Spleen (tissue), 11 donors: ENCODE measurements around the gene WNT6. TPM values are rescaled to one million over a fixed set of nuclear protein-coding genes. Genes with fewer than 3 reads are reported as not detected.
A peak's percentile ranks its signal among the peaks of the same experiment; 100 is the strongest.

Experiments used
- DNase-seq: peaks from one replicate; pipeline ENCODE4 v3.0.0-alpha.2; 2020
- H3K27ac ChIP-seq, 8 donors: fragments of 200-600 bp; sonication (generic) in 7 of 8; 1 replicate in 4 of 8; 2 replicates in 4 of 8; pipeline versions ENCODE4 v1.5.0 to v1.8.0; 2016 to 2021; ENCODE audit warnings: inconsistent platforms in 4 of 8, mild to moderate bottlenecking in 4 of 8, moderate library complexity in 1 of 8
- H3K27me3 ChIP-seq, 7 donors: fragments of 200-600 bp; sonication (generic) in 6 of 7; replicated peaks in 1 of 7; 1 replicate in 4 of 7; 2 replicates in 3 of 7; pipeline versions ENCODE4 v1.5.0 to v1.8.0; 2016 to 2021; ENCODE audit warnings: inconsistent platforms in 3 of 7, mild to moderate bottlenecking in 1 of 7
- H3K36me3 ChIP-seq, 6 donors: fragments of 200-600 bp; sonication (generic) in 5 of 6; 1 replicate in 4 of 6; 2 replicates in 2 of 6; pipeline versions ENCODE4 v1.5.0 to v1.8.0; 2016 to 2021; ENCODE audit warnings: inconsistent platforms in 2 of 6
- H3K4me1 ChIP-seq, 6 donors: fragments of 200-600 bp; sonication (generic) in 5 of 6; 1 replicate in 3 of 6; 2 replicates in 3 of 6; pipeline versions ENCODE4 v1.5.0 to v1.8.0; 2016 to 2021; ENCODE audit warnings: inconsistent platforms in 3 of 6
- H3K4me3 ChIP-seq, 8 donors: fragments of 200-600 bp; sonication (generic) in 7 of 8; 1 replicate in 4 of 8; 2 replicates in 4 of 8; pipeline versions ENCODE4 v1.5.0 to v1.8.0; 2016 to 2021; ENCODE audit warnings: inconsistent platforms in 4 of 8, mild to moderate bottlenecking in 4 of 8, moderate library complexity in 2 of 8
- H3K9me3 ChIP-seq, 8 donors: fragments of 200-600 bp; sonication (generic) in 7 of 8; 1 replicate in 4 of 8; 2 replicates in 4 of 8; pipeline versions ENCODE4 v1.5.0 to v1.8.0; 2016 to 2021; ENCODE audit warnings: inconsistent platforms in 4 of 8
- CTCF ChIP-seq, 11 experiments: fragments of 200-600 bp in 7 of 11; fragments of 450-650 bp in 4 of 11; sonication (generic) in 4 of 11; IDR thresholded peaks in 8 of 11; conservative IDR thresholded peaks in 3 of 11; 1 replicate in 7 of 11; 2 replicates in 4 of 11; pipeline versions ENCODE4 v1.4.0 to v1.8.0; 2016 to 2021; ENCODE audit warnings: antibody characterized with exemption in 11 of 11, inconsistent platforms in 4 of 11, mild to moderate bottlenecking in 1 of 11
- POLR2A ChIP-seq, 3 donors: fragments of 450-650 bp; IDR thresholded peaks; one replicate each; pipeline ENCODE4 v1.5.1; 2017; ENCODE audit warnings: antibody characterized with exemption in 3 of 3, mild to moderate bottlenecking in 1 of 3
- POLR2AphosphoS5 ChIP-seq, 3 donors: sonication (generic); formaldehyde crosslinking; IDR thresholded peaks; one replicate each; pipeline ENCODE4 v1.5.1; 2017; ENCODE audit warnings: antibody characterized with exemption in 3 of 3
- WGBS, 5 donors: extraction: QIAGEN DNeasy Blood & Tissue Kit in 3 of 5; methylation state at CpG; one replicate each; pipeline versions ENCODE4 v1.1.5 to v1.1.7; 2013 to 2018; 5-methylcytosine and 5-hydroxymethylcytosine counted together
- intact Hi-C: fragments of 100-400 bp; cut with DNase I; formaldehyde crosslinking; loops from one replicate; pipeline ENCODE4 v1.15.0; 2023; ENCODE audit warnings: low total_unique reads
- polyA plus RNA-seq, 3 donors: library from polyadenylated mRNA; stranded (reverse); fragments of 200-250 nt; gene quantifications; one replicate each; pipeline ENCODE4 v1.2.1, GENCODE V29; 2013
- total RNA-seq, 7 donors: library from RNA; depleted of rRNA in 3 of 7; stranded (reverse); fragments of >200 nt in 3 of 7; fragmentation: NEBNext Ultra II Directional in 4 of 7; extraction: Animal tissue kit (Norgen Biotek cat#: 25700) in 4 of 7; gene quantifications; one replicate each; pipeline versions ENCODE4 v1.1.0 to v1.2.1, GENCODE V29; 2016 to 2021
- donor health status: healthy with polysubstance abuse.
- donor health status: DM: no; HTN: no; CAD: no; lungs with moderate emphysema.
- donor health status: DM: no; HTN: no; CAD: no.
- donor health status: Bipolar disorder and iron deficiency.
- donor health status: healthy.
- donor health status: DM: no; HTN: no; CAD: no.
- donor health status: DM: yes; HTN: yes; CAD: no.

WNT6 gene
- total and polyA plus RNA-seq, 10 donors = 1.1 to 10.9 (median 6.7) TPM

- 37 to 71% (median 61%) methylated on average over 3 of the region's 3 CpGs for WGBS, 5 donors
- H3K27me3 ChIP-seq = peaks cover 0 to 81% (median 0%) of the 10 kb centered on the region in 7 donors
- peak; percentile 44 for DNase-seq
- intact Hi-C loops = no loop called here
- H3K4me1 ChIP-seq = no peaks in the 10 kb centered on the region
- H3K4me3 ChIP-seq = no peak overlapping the region
- peak overlapping the region in 2 of 8 donors; percentile 22 to 60 for H3K27ac ChIP-seq
- TF ChIP-seq POLR2AphosphoS5 (IDR thresholded peaks at IDR 0.05) (no peak), POLR2A (IDR thresholded peaks at IDR 0.05) (no peak), CTCF (IDR thresholded peaks at IDR 0.05 in 8 of 11, conservative IDR thresholded peaks at IDR 0.05 in 3 of 11) (no peak)
- no peaks in the 10 kb centered on the region for H3K36me3 ChIP-seq
- peaks cover 0 to 8% (median 6%) of the 10 kb centered on the region in 8 donors for H3K9me3 ChIP-seq
Measured at GRCh38 chr2:218832520-218832919, 27.1 kb upstream of the WNT6 start.

- TF ChIP-seq CTCF (IDR thresholded peaks at IDR 0.05 in 8 of 11, conservative IDR thresholded peaks at IDR 0.05 in 3 of 11) (no peak), POLR2A (IDR thresholded peaks at IDR 0.05) (no peak), POLR2AphosphoS5 (IDR thresholded peaks at IDR 0.05) (no peak)
- no peak overlapping the region for H3K4me3 ChIP-seq
- H3K27ac ChIP-seq = peak overlapping the region in 2 of 8 donors; percentile 22 to 60
- intact Hi-C loops = no loop called here
- no peaks in the 10 kb centered on the region for H3K36me3 ChIP-seq
- H3K4me1 ChIP-seq = no peaks in the 10 kb centered on the region
- DNase-seq = no peak
- H3K9me3 ChIP-seq = peaks cover 0 to 14% (median 11%) of the 10 kb centered on the region in 8 donors
- WGBS, 5 donors = 74 to 91% (median 84%) methylated on average over 4 of the region's 4 CpGs
- peaks cover 0 to 75% (median 0%) of the 10 kb centered on the region in 7 donors for H3K27me3 ChIP-seq
Measured at GRCh38 chr2:218833023-218833609, 26.5 kb upstream of the WNT6 start.

GRCh38 chr2:218834685-218835084, 24.9 kb upstream of the WNT6 start:
- 63 to 75% (median 70%) methylated on average over 4 of the region's 4 CpGs for WGBS, 5 donors
- intact Hi-C loops = no loop called here
- no peak for DNase-seq

More at GRCh38 chr2:218834685-218835084, 24.9 kb upstream of the WNT6 start:
- Histone ChIP-seq H3K4me3 (no peak overlapping the region), H3K36me3 (no peaks in the 10 kb centered on the region), H3K4me1 (peaks cover 0 to 5% (median 0%) of the 10 kb centered on the region in 6 donors), H3K9me3 (peaks cover 0 to 17% (median 12%) of the 10 kb centered on the region in 8 donors), H3K27me3 (peaks cover 0 to 76% (median 0%) of the 10 kb centered on the region in 7 donors), H3K27ac (no peak overlapping the region)
- TF ChIP-seq POLR2AphosphoS5 (IDR thresholded peaks at IDR 0.05) (no peak), POLR2A (IDR thresholded peaks at IDR 0.05) (no peak), CTCF (IDR thresholded peaks at IDR 0.05 in 8 of 11, conservative IDR thresholded peaks at IDR 0.05 in 3 of 11) (no peak)
